ENCODE measurements around the gene DCDC2B.
"Not testable (repeated sequence)": the region's sequence is repeated elsewhere in the genome, so short reads cannot be mapped to it uniquely, and the experiment has no call there.

DCDC2B gene

DNA sequence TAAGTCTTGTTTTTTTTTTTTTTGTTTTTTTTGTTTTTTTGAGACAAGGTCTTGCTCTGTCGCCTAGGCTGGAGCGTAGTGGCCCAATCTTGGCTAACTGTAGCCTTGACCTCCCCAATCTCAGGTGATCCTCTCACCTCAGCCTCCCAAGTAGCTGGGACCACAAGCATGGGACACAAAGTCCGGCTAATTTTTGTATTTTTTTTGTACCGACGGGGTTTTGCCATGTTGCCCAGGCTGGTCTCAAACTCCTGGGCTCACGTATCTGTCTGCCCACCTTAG is 48.3 kb downstream of the DCDC2B start:
- H3K36me3 ChIP-seq (ENCODE audit: low read length) = no peaks in the 10 kb centered on the region
- peak overlapping the region; percentile 99 for H3K27ac ChIP-seq (ENCODE audit: low read depth, low read length)
- peak overlapping the region; percentile 81 for H3K9ac ChIP-seq (ENCODE audit: low read length)
- H3K9me2 ChIP-seq (replicated peaks; ENCODE audit: insufficient read depth, low read length) = no peaks in the 10 kb centered on the region
- H3K9me3 ChIP-seq (ENCODE audit: insufficient read depth, low read length) = no peaks in the 10 kb centered on the region
- H3K4me2 ChIP-seq (ENCODE audit: low read depth, low read length, poor library complexity, severe bottlenecking) = peak overlapping the region; percentile 84
- no peak overlapping the region for H2AFZ ChIP-seq (ENCODE audit: low read depth, low read length, severe bottlenecking)
- no peaks in the 10 kb centered on the region for H3K27me3 ChIP-seq (ENCODE audit: low read length)
- TF ChIP-seq EZH2phosphoT487 (conservative IDR thresholded peaks at IDR 0.05; ENCODE audit: low read length) = no peak
- TF ChIP-seq CTCF (IDR thresholded peaks at IDR 0.05; ENCODE audit: insufficient read depth, low read length, poor library complexity, severe bottlenecking) = no peak
- peaks cover 65% of the 10 kb centered on the region for H3F3A ChIP-seq (ENCODE audit: insufficient read depth)
- peak overlapping the region; percentile 5 for H3K4me3 ChIP-seq (ENCODE audit: insufficient read depth, low read length, poor library complexity, severe bottlenecking)
- H3K79me2 ChIP-seq (ENCODE audit: insufficient read depth, low read length) = peaks cover 45% of the 10 kb centered on the region
- no peaks in the 10 kb centered on the region for H4K20me1 ChIP-seq (ENCODE audit: low read depth, low read length)

DNA sequence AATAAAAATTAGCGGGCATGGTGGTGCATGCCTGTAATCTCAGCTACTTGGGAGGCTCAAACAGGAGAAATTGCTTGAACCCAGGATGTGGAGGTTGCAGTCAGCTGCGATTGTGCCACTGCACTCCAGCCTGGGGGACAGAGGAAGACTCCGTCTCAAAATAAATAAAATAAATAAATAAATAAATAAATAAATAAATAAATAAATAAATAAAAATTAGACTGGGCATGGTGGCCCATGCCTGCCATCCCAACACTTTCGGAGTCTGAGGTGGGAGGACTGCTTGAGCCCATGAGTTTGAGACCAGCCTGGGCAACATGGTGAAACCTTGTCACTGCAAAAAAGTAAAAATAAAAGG is 54.3 kb downstream of the DCDC2B start:
- Histone ChIP-seq H3K79me2 (ENCODE audit: insufficient read depth, low read length) (peaks cover 28% of the 10 kb centered on the region), H3K4me2 (ENCODE audit: low read depth, low read length, poor library complexity, severe bottlenecking) (peak overlapping the region; percentile 63), H3F3A (ENCODE audit: insufficient read depth) (peaks cover 48% of the 10 kb centered on the region), H3K9ac (ENCODE audit: low read length) (peak overlapping the region; percentile 19; the same call in 1 of the 2 replicates), H3K27ac (ENCODE audit: low read depth, low read length) (peak overlapping the region; percentile 97)
- not testable (repeated sequence) for H3K36me3 ChIP-seq (ENCODE audit: low read length); H3K4me3 ChIP-seq (ENCODE audit: insufficient read depth, low read length, poor library complexity, severe bottlenecking); H2AFZ ChIP-seq (ENCODE audit: low read depth, low read length, severe bottlenecking); H4K20me1 ChIP-seq (ENCODE audit: low read depth, low read length); H3K9me2 ChIP-seq (replicated peaks; ENCODE audit: insufficient read depth, low read length); H3K27me3 ChIP-seq (ENCODE audit: low read length); H3K9me3 ChIP-seq (ENCODE audit: insufficient read depth, low read length)

DNA sequence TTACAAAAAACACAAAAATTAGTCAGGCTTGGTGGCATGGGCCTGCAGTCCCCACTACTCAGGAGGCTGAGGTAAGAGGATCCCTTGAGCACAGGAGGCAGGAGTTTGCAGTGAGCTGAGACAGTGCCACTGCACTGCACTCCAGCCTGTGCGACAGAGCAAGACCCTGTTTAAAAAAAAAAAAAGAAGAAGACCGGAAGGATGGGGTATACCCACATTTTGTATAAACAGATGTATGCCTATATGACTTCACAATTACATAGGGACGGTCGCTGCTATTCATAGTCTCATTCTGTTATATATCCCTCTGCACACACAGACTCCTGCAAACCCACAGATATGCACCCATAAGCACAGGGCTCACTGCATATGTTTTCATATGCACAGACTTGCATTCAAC is 54.9 kb downstream of the DCDC2B start:
- Histone ChIP-seq H3K9me2 (replicated peaks; ENCODE audit: insufficient read depth, low read length) (no peaks in the 10 kb centered on the region), H3K27ac (ENCODE audit: low read depth, low read length) (peak overlapping the region; percentile 97), H3K4me2 (ENCODE audit: low read depth, low read length, poor library complexity, severe bottlenecking) (peak overlapping the region; percentile 63), H3K9ac (ENCODE audit: low read length) (peak overlapping the region; percentile 49), H3K27me3 (ENCODE audit: low read length) (no peaks in the 10 kb centered on the region), H2AFZ (ENCODE audit: low read depth, low read length, severe bottlenecking) (no peak overlapping the region), H3K9me3 (ENCODE audit: insufficient read depth, low read length) (no peaks in the 10 kb centered on the region), H3K4me3 (ENCODE audit: insufficient read depth, low read length, poor library complexity, severe bottlenecking) (peak overlapping the region; percentile 11), H3F3A (ENCODE audit: insufficient read depth) (peaks cover 47% of the 10 kb centered on the region), H3K79me2 (ENCODE audit: insufficient read depth, low read length) (peaks cover 22% of the 10 kb centered on the region), H4K20me1 (ENCODE audit: low read depth, low read length) (no peaks in the 10 kb centered on the region), H3K36me3 (ENCODE audit: low read length) (no peaks in the 10 kb centered on the region)
- no peak for TF ChIP-seq CTCF (IDR thresholded peaks at IDR 0.05; ENCODE audit: insufficient read depth, low read length, poor library complexity, severe bottlenecking)
- no peak for TF ChIP-seq EZH2phosphoT487 (conservative IDR thresholded peaks at IDR 0.05; ENCODE audit: low read length)

All from SU-DHL-6 (cell line).